GM23338 (cell line): ENCODE results near the gene SYNE1.

Experiments
- CREB1 ChIP-seq: fragments of 250-450 bp; sonication (Bioruptor Pico); IDR thresholded peaks from 2 replicates; pipeline ENCODE4 v1.5.0; 2020; ENCODE audit warnings: low read depth, mild to moderate bottlenecking, moderate library complexity
- CTCF ChIP-seq, 2 experiments: fragments of 200-600 bp in 1 of 2; sonication (generic) in 1 of 2; conservative IDR thresholded peaks; 2 replicates each; pipeline versions ENCODE4 v1.5.1 to v1.6.1; 2016 to 2017; ENCODE audit warnings: antibody characterized with exemption in 2 of 2, low read depth in 2 of 2, mild to moderate bottlenecking in 2 of 2, moderate library complexity in 1 of 2
- EZH2 ChIP-seq: fragments of 200-600 bp; sonication (generic); IDR thresholded peaks from one replicate; pipeline ENCODE4 v1.8.0; 2017; ENCODE audit warnings: antibody characterized with exemption, mild to moderate bottlenecking, low read depth; ENCODE audit not compliant: unreplicated experiment
- EZH2phosphoT487 ChIP-seq: fragments of 200-600 bp; sonication (generic); IDR thresholded peaks from one replicate; pipeline ENCODE4 v1.8.1; 2018; ENCODE audit warnings: antibody characterized with exemption; ENCODE audit not compliant: unreplicated experiment
- JUNB ChIP-seq: IDR thresholded peaks from one replicate; pipeline ENCODE4 v1.6.1; 2016; ENCODE audit warnings: antibody characterized with exemption; ENCODE audit not compliant: unreplicated experiment
- NANOG ChIP-seq: IDR thresholded peaks from 2 replicates; pipeline ENCODE4 v1.6.1; 2016; ENCODE audit warnings: antibody characterized with exemption, borderline replicate concordance
- POLR2AphosphoS5 ChIP-seq: IDR thresholded peaks from 2 replicates; pipeline ENCODE4 v1.6.1; 2016; ENCODE audit warnings: antibody characterized with exemption, low read depth
- STAT1 ChIP-seq: IDR thresholded peaks from one replicate; pipeline ENCODE4 v1.6.1; 2016; ENCODE audit warnings: antibody characterized with exemption; ENCODE audit not compliant: unreplicated experiment
- ZNF114 ChIP-seq: fragments of 250-450 bp; sonication (Bioruptor Pico); IDR thresholded peaks from 2 replicates; pipeline ENCODE4 v1.5.0; 2020; ENCODE audit warnings: mild to moderate bottlenecking, moderate library complexity
- ZNF331 ChIP-seq: fragments of 250-450 bp; sonication (Bioruptor Pico); IDR thresholded peaks from 2 replicates; pipeline ENCODE4 v1.5.0; 2020; ENCODE audit warnings: low read depth, mild to moderate bottlenecking, moderate library complexity
- TF ChIP-seq, protein P1 (sequence below): IDR thresholded peaks from one replicate; pipeline ENCODE4 v1.6.1; 2018; ENCODE audit warnings: antibody characterized with exemption; ENCODE audit not compliant: unreplicated experiment
- TF ChIP-seq, protein P2 (sequence below): IDR thresholded peaks from 2 replicates; pipeline ENCODE4 v1.6.1; 2016; ENCODE audit warnings: antibody characterized with exemption
- TF ChIP-seq, protein P3 (sequence below): fragments of 250-450 bp; sonication (Bioruptor Pico); IDR thresholded peaks from 2 replicates; pipeline ENCODE4 v1.5.0; 2020; ENCODE audit warnings: mild to moderate bottlenecking, moderate library complexity

DNA sequence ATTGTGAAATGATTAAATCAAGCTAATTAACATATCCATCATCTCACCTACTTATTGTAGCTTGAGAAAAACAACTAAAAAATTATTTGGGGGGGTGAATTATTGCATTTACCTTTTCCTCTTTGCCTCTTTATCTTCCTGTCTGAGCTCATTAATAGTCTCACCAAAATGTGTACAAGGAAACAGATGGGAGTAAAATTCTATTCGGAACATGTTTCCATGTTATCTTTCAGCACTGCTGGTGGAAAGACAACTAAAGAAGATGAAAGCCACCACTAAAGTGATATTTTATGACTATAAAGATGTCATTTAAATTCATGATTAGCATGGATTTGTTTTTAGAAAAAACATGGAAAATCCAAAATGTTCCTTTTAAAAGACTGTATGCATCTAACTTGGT is 102.6 kb downstream of the SYNE1 start:
- no peak for TF ChIP-seq CTCF (conservative IDR thresholded peaks at IDR 0.05; ENCODE audit: low read depth in 2 of 2)
- no peak for TF ChIP-seq EZH2phosphoT487
- no peak for TF ChIP-seq EZH2
- no peak for TF ChIP-seq POLR2AphosphoS5
- TF ChIP-seq ZNF114 (CRISPR knock-in tag) = no peak
- no peak for TF ChIP-seq NANOG
- no peak for TF ChIP-seq CREB1 (CRISPR knock-in tag)
- TF ChIP-seq, protein P1, sequence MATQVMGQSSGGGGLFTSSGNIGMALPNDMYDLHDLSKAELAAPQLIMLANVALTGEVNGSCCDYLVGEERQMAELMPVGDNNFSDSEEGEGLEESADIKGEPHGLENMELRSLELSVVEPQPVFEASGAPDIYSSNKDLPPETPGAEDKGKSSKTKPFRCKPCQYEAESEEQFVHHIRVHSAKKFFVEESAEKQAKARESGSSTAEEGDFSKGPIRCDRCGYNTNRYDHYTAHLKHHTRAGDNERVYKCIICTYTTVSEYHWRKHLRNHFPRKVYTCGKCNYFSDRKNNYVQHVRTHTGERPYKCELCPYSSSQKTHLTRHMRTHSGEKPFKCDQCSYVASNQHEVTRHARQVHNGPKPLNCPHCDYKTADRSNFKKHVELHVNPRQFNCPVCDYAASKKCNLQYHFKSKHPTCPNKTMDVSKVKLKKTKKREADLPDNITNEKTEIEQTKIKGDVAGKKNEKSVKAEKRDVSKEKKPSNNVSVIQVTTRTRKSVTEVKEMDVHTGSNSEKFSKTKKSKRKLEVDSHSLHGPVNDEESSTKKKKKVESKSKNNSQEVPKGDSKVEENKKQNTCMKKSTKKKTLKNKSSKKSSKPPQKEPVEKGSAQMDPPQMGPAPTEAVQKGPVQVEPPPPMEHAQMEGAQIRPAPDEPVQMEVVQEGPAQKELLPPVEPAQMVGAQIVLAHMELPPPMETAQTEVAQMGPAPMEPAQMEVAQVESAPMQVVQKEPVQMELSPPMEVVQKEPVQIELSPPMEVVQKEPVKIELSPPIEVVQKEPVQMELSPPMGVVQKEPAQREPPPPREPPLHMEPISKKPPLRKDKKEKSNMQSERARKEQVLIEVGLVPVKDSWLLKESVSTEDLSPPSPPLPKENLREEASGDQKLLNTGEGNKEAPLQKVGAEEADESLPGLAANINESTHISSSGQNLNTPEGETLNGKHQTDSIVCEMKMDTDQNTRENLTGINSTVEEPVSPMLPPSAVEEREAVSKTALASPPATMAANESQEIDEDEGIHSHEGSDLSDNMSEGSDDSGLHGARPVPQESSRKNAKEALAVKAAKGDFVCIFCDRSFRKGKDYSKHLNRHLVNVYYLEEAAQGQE = no peak
- TF ChIP-seq, protein P2, sequence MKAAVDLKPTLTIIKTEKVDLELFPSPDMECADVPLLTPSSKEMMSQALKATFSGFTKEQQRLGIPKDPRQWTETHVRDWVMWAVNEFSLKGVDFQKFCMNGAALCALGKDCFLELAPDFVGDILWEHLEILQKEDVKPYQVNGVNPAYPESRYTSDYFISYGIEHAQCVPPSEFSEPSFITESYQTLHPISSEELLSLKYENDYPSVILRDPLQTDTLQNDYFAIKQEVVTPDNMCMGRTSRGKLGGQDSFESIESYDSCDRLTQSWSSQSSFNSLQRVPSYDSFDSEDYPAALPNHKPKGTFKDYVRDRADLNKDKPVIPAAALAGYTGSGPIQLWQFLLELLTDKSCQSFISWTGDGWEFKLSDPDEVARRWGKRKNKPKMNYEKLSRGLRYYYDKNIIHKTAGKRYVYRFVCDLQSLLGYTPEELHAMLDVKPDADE = no peak
- no peak for TF ChIP-seq JUNB
- TF ChIP-seq STAT1 = no peak
- no peak for TF ChIP-seq ZNF331 (CRISPR knock-in tag)
- TF ChIP-seq, protein P3, sequence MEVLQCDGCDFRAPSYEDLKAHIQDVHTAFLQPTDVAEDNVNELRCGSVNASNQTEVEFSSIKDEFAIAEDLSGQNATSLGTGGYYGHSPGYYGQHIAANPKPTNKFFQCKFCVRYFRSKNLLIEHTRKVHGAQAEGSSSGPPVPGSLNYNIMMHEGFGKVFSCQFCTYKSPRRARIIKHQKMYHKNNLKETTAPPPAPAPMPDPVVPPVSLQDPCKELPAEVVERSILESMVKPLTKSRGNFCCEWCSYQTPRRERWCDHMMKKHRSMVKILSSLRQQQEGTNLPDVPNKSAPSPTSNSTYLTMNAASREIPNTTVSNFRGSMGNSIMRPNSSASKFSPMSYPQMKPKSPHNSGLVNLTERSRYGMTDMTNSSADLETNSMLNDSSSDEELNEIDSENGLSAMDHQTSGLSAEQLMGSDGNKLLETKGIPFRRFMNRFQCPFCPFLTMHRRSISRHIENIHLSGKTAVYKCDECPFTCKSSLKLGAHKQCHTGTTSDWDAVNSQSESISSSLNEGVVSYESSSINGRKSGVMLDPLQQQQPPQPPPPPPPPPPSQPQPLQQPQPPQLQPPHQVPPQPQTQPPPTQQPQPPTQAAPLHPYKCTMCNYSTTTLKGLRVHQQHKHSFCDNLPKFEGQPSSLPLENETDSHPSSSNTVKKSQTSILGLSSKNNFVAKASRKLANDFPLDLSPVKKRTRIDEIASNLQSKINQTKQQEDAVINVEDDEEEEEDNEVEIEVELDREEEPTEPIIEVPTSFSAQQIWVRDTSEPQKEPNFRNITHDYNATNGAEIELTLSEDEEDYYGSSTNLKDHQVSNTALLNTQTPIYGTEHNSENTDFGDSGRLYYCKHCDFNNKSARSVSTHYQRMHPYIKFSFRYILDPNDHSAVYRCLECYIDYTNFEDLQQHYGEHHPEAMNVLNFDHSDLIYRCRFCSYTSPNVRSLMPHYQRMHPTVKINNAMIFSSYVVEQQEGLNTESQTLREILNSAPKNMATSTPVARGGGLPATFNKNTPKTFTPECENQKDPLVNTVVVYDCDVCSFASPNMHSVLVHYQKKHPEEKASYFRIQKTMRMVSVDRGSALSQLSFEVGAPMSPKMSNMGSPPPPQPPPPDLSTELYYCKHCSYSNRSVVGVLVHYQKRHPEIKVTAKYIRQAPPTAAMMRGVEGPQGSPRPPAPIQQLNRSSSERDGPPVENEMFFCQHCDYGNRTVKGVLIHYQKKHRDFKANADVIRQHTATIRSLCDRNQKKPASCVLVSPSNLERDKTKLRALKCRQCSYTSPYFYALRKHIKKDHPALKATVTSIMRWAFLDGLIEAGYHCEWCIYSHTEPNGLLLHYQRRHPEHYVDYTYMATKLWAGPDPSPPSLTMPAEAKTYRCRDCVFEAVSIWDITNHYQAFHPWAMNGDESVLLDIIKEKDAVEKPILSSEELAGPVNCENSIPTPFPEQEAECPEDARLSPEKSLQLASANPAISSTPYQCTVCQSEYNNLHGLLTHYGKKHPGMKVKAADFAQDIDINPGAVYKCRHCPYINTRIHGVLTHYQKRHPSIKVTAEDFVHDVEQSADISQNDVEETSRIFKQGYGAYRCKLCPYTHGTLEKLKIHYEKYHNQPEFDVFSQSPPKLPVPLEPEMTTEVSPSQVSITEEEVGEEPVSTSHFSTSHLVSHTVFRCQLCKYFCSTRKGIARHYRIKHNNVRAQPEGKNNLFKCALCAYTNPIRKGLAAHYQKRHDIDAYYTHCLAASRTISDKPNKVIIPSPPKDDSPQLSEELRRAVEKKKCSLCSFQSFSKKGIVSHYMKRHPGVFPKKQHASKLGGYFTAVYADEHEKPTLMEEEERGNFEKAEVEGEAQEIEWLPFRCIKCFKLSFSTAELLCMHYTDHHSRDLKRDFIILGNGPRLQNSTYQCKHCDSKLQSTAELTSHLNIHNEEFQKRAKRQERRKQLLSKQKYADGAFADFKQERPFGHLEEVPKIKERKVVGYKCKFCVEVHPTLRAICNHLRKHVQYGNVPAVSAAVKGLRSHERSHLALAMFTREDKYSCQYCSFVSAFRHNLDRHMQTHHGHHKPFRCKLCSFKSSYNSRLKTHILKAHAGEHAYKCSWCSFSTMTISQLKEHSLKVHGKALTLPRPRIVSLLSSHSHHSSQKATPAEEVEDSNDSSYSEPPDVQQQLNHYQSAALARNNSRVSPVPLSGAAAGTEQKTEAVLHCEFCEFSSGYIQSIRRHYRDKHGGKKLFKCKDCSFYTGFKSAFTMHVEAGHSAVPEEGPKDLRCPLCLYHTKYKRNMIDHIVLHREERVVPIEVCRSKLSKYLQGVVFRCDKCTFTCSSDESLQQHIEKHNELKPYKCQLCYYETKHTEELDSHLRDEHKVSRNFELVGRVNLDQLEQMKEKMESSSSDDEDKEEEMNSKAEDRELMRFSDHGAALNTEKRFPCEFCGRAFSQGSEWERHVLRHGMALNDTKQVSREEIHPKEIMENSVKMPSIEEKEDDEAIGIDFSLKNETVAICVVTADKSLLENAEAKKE (CRISPR knock-in tag) = no peak
